ENCODE data around the gene CFAP90.

DNA sequence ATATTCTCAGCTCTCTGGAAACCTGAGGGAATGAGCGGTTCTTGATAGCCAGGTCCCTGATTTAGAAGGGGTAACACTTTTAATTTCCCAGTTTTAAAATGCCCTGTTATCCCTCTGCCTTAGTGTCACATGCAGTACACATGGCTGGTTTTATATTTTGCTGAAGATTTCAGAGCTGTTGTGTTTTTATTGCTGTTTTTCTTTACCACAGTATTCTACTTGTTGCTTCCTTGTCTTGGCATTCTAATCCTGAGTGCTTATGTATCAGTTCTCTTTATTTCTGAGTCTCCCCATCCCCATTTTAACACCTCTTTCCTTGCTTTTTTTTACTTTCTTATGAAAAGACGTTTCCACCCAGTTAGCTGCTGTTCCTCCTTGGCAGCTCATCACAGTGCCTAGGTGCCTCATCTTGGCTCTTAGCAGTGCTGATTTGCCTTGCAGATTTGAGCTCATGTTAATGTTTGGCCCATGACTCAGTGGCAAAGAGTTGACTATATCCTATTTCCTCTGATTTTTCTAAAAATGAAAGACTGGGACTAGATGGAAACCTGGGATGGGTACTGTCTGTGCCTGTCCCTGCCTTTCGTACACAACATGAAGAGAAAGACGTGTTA lies 21.7 kb upstream of the CFAP90 start:
- no peak for TF ChIP-seq EZH2 (IDR thresholded peaks at IDR 0.05; ENCODE audit: borderline replicate concordance, low read length)
- TF ChIP-seq, protein P1, sequence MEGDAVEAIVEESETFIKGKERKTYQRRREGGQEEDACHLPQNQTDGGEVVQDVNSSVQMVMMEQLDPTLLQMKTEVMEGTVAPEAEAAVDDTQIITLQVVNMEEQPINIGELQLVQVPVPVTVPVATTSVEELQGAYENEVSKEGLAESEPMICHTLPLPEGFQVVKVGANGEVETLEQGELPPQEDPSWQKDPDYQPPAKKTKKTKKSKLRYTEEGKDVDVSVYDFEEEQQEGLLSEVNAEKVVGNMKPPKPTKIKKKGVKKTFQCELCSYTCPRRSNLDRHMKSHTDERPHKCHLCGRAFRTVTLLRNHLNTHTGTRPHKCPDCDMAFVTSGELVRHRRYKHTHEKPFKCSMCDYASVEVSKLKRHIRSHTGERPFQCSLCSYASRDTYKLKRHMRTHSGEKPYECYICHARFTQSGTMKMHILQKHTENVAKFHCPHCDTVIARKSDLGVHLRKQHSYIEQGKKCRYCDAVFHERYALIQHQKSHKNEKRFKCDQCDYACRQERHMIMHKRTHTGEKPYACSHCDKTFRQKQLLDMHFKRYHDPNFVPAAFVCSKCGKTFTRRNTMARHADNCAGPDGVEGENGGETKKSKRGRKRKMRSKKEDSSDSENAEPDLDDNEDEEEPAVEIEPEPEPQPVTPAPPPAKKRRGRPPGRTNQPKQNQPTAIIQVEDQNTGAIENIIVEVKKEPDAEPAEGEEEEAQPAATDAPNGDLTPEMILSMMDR (conservative IDR thresholded peaks at IDR 0.05 in 1 of 2, IDR thresholded peaks at IDR 0.05 in 1 of 2; ENCODE audit: extremely low read depth in 1 of 2, insufficient read depth in 1 of 2, low read depth in 1 of 2, low read length in 2 of 2): no peak

Data from mammary epithelial cell (primary cell).